Trophoblast cell (in vitro differentiated cells and primary cell): Measurements from ENCODE around the gene DPPA2. TPM values are rescaled to one million over a fixed set of nuclear protein-coding genes. Genes with fewer than 3 reads are reported as not detected.

ENCODE experiments used
- DNase-seq, 2 donors: peaks; one replicate each; pipeline ENCODE4 v3.0.0-alpha.2; 2016
- H2AFZ ChIP-seq: 2 replicates; pipeline ENCODE4 v1.6.1; 2013; ENCODE audit warnings: low read length, moderate library complexity, mild to moderate bottlenecking; ENCODE audit not compliant: insufficient read depth, poor library complexity
- H2AK5ac ChIP-seq: 2 replicates; pipeline ENCODE4 v1.6.1; 2013; ENCODE audit warnings: mild to moderate bottlenecking, low read length
- H2BK120ac ChIP-seq: 2 replicates; pipeline ENCODE4 v1.6.1; 2013; ENCODE audit warnings: low read length, mild to moderate bottlenecking, moderate library complexity; ENCODE audit not compliant: insufficient read depth, poor library complexity
- H2BK12ac ChIP-seq: 2 replicates; pipeline ENCODE4 v1.6.1; 2013; ENCODE audit warnings: mild to moderate bottlenecking, low read length, moderate library complexity
- H2BK5ac ChIP-seq: 2 replicates; pipeline ENCODE4 v1.6.1; 2013; ENCODE audit warnings: low read length, low read depth, moderate library complexity, mild to moderate bottlenecking; ENCODE audit not compliant: poor library complexity
- H3K14ac ChIP-seq: 2 replicates; pipeline ENCODE4 v1.6.1; 2013; ENCODE audit warnings: mild to moderate bottlenecking, low read length
- H3K18ac ChIP-seq: 2 replicates; pipeline ENCODE4 v1.6.1; 2013; ENCODE audit warnings: mild to moderate bottlenecking, low read length
- H3K23ac ChIP-seq: 2 replicates; pipeline ENCODE4 v1.6.1; 2013; ENCODE audit warnings: low read length
- H3K27ac ChIP-seq: 2 replicates; pipeline ENCODE4 v1.5.1; 2013; ENCODE audit warnings: low read depth, mild to moderate bottlenecking, inconsistent platforms, low read length, moderate library complexity
- H3K27me3 ChIP-seq: 2 replicates; pipeline ENCODE4 v1.6.1; 2013; ENCODE audit warnings: inconsistent platforms, mild to moderate bottlenecking, low read length, moderate library complexity; ENCODE audit not compliant: insufficient read depth
- H3K36me3 ChIP-seq, 2 experiments: 1 replicate in 1 of 2; 2 replicates in 1 of 2; pipeline ENCODE4 v1.6.1; 2013; ENCODE audit warnings: low read length in 2 of 2, mild to moderate bottlenecking in 2 of 2, moderate library complexity in 1 of 2; ENCODE audit not compliant: insufficient read depth in 2 of 2, control insufficient read depth in 1 of 2
- H3K4ac ChIP-seq: 2 replicates; pipeline ENCODE4 v1.6.1; 2013; ENCODE audit warnings: low read depth, mild to moderate bottlenecking, low read length, moderate library complexity
- H3K4me1 ChIP-seq, 2 experiments: 1 replicate in 1 of 2; 2 replicates in 1 of 2; pipeline ENCODE4 v1.6.1; 2013; ENCODE audit warnings: low read length in 2 of 2, mild to moderate bottlenecking in 2 of 2, moderate library complexity in 1 of 2; ENCODE audit not compliant: insufficient read depth in 2 of 2, control insufficient read depth in 1 of 2
- H3K4me2 ChIP-seq: 2 replicates; pipeline ENCODE4 v1.6.1; 2013; ENCODE audit warnings: inconsistent platforms, mild to moderate bottlenecking, low read length, moderate library complexity
- H3K4me3 ChIP-seq: 2 replicates; pipeline ENCODE4 v1.5.1; 2013; ENCODE audit warnings: mild to moderate bottlenecking, low read depth, low read length, inconsistent platforms
- H3K79me1 ChIP-seq: one replicate; pipeline ENCODE4 v1.6.1; 2013; ENCODE audit warnings: low read length
- H3K79me2 ChIP-seq: 2 replicates; pipeline ENCODE4 v1.6.1; 2013; ENCODE audit warnings: low read length, mild to moderate bottlenecking; ENCODE audit not compliant: control insufficient read depth, insufficient read depth, poor library complexity
- H3K9ac ChIP-seq: 2 replicates; pipeline ENCODE4 v1.6.1; 2013; ENCODE audit warnings: mild to moderate bottlenecking, low read length
- H3K9me3 ChIP-seq: 2 replicates; pipeline ENCODE4 v1.6.1; 2013; ENCODE audit warnings: low read depth, mild to moderate bottlenecking, control low read depth, inconsistent platforms, low read length; ENCODE audit not compliant: insufficient read depth
- H4K12ac ChIP-seq: 2 replicates; pipeline ENCODE4 v1.6.1; 2013; ENCODE audit warnings: low read depth, mild to moderate bottlenecking, low read length, moderate library complexity
- H4K8ac ChIP-seq: 2 replicates; pipeline ENCODE4 v1.6.1; 2013; ENCODE audit warnings: low read depth, mild to moderate bottlenecking, low read length, moderate library complexity
- H4K91ac ChIP-seq: one replicate; pipeline ENCODE4 v1.6.1; 2013; ENCODE audit warnings: low read depth, mild to moderate bottlenecking, low read length, moderate library complexity
- WGBS: extraction: QIAGEN DNeasy Blood & Tissue Kit; methylation state at CpG from one replicate; pipeline ENCODE4 v1.1.7; 2013; ENCODE audit warnings: missing lambda C conversion rate; ENCODE audit not compliant: insufficient read length, insufficient coverage; ENCODE audit errors: extremely low coverage; 5-methylcytosine and 5-hydroxymethylcytosine counted together
- polyA plus RNA-seq: library from polyadenylated mRNA; stranded (reverse); fragments of 200-250 nt; gene quantifications from 2 replicates; pipeline ENCODE4 v1.2.3, GENCODE V29; 2013

The DPPA2 gene
- 0.44 and 0.54 TPM in 2 replicates for polyA plus RNA-seq

- Histone ChIP-seq H2BK120ac (no peak within 1 kb of the TSS), H2AK5ac (no peak within 1 kb of the TSS), H3K14ac (no peak within 1 kb of the TSS), H4K8ac (no peak within 1 kb of the TSS), H2AFZ (no peak within 1 kb of the TSS), H4K12ac (no peak within 1 kb of the TSS), H3K9ac (no peak within 1 kb of the TSS), H3K23ac (no peak within 1 kb of the TSS), H3K4me1 (no peaks in the 10 kb centered on the region), H3K9me3 (no peaks in the 10 kb centered on the region), H3K36me3 (no peaks in the 10 kb centered on the region), H3K79me1 (no peaks in the 10 kb centered on the region), H3K27me3 (no peaks in the 10 kb centered on the region), H3K4me2 (no peak within 1 kb of the TSS), H2BK12ac (no peak within 1 kb of the TSS), H3K18ac (no peak within 1 kb of the TSS), H4K91ac (no peak within 1 kb of the TSS), H3K4ac (no peak within 1 kb of the TSS), H3K79me2 (no peaks in the 10 kb centered on the region), H3K4me3 (no peak within 1 kb of the TSS), H2BK5ac (no peak within 1 kb of the TSS), H3K27ac (no peak within 1 kb of the TSS)
- DNase-seq: peak; percentile 91 to 93
- WGBS: no CpG with 5 or more reads among the region's 21 CpGs
These were observed at the start of gene DPPA2 for GRCh38 chr3:109316162-109316730. Gene DPPA2 (minus strand): TSS chr3:109316517. CDS start chr3:109314542, 1,975 bp downstream.

DNA sequence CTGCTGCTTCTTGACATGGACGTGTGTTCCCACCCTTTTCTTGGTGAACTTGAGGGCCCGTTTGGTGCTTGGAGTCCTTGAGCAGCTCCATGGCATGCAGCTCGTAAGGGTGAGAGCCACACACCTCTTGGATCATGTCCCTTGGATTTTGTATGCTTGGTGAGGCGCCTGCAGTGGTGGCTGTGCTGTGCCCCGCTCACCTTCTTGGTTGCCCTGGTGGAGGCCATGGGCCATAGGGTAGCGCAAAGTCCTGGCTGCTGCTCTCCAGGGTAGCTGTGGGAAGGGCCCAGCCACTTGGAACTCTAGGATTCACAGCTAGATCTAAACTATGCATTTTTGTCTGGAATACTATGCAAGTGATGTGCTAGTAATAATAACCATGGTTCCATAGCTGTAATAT is 47.8 kb upstream of the DPPA2 start:
- no peak overlapping the region for H2AK5ac ChIP-seq
- H3K14ac ChIP-seq: no peak overlapping the region
- no peaks in the 10 kb centered on the region for H3K27me3 ChIP-seq
- H3K23ac ChIP-seq: no peak overlapping the region
- H3K79me1 ChIP-seq: no peaks in the 10 kb centered on the region
- H2BK12ac ChIP-seq: no peak overlapping the region
- no peak for DNase-seq
- H3K4ac ChIP-seq: no peak overlapping the region
- no peak overlapping the region for H3K27ac ChIP-seq
- H4K12ac ChIP-seq: no peak overlapping the region
- no peak overlapping the region for H2BK5ac ChIP-seq
- no peak overlapping the region for H3K9ac ChIP-seq
- no peak overlapping the region for H4K91ac ChIP-seq
- H2BK120ac ChIP-seq: no peak overlapping the region
- no peak overlapping the region for H3K4me2 ChIP-seq
- H3K18ac ChIP-seq: no peak overlapping the region
- H2AFZ ChIP-seq: no peak overlapping the region
- no peak overlapping the region for H3K4me3 ChIP-seq
- no peaks in the 10 kb centered on the region for H3K36me3 ChIP-seq
- no peaks in the 10 kb centered on the region for H3K79me2 ChIP-seq
- peaks cover 2% of the 10 kb centered on the region for H3K9me3 ChIP-seq
- H3K4me1 ChIP-seq: no peaks in the 10 kb centered on the region
- WGBS: no CpG with 5 or more reads among the region's 6 CpGs
- no peak overlapping the region for H4K8ac ChIP-seq

DNA sequence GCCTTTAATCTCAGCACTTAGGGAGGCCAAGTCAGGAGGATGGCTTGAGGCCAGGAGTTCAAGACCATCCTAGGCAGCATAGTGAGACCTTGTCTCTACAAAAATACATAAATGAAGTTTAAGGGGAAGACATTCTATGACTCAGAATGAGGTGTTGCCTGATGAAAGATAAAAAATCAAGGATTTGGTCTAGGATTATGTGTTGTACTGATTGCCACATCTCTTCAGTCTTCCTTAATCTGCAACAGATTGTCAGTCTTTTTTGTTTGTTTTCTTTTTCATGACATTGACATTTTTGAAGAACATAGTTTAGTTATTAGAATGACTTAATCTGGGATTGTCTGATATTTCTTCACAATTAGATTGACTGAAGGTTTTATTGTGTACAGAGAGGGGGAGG is 47.3 kb upstream of the DPPA2 start:
- H2BK5ac ChIP-seq: no peak overlapping the region
- H3K4me2 ChIP-seq: no peak overlapping the region
- no peaks in the 10 kb centered on the region for H3K4me1 ChIP-seq
- no peaks in the 10 kb centered on the region for H3K36me3 ChIP-seq
- no peak overlapping the region for H2AFZ ChIP-seq
- H3K79me2 ChIP-seq: no peaks in the 10 kb centered on the region
- H3K79me1 ChIP-seq: no peaks in the 10 kb centered on the region
- H3K9ac ChIP-seq: no peak overlapping the region
- no peaks in the 10 kb centered on the region for H3K27me3 ChIP-seq
- no peak overlapping the region for H3K23ac ChIP-seq
- H2BK120ac ChIP-seq: no peak overlapping the region
- no peak overlapping the region for H4K12ac ChIP-seq
- H4K91ac ChIP-seq: no peak overlapping the region
- H3K14ac ChIP-seq: no peak overlapping the region
- no peak overlapping the region for H2BK12ac ChIP-seq
- H3K4me3 ChIP-seq: no peak overlapping the region
- H3K4ac ChIP-seq: no peak overlapping the region
- H3K27ac ChIP-seq: no peak overlapping the region
- H3K18ac ChIP-seq: no peak overlapping the region
- peaks cover 2% of the 10 kb centered on the region for H3K9me3 ChIP-seq
- no peak for DNase-seq
- H4K8ac ChIP-seq: no peak overlapping the region
- no peak overlapping the region for H2AK5ac ChIP-seq

DNA sequence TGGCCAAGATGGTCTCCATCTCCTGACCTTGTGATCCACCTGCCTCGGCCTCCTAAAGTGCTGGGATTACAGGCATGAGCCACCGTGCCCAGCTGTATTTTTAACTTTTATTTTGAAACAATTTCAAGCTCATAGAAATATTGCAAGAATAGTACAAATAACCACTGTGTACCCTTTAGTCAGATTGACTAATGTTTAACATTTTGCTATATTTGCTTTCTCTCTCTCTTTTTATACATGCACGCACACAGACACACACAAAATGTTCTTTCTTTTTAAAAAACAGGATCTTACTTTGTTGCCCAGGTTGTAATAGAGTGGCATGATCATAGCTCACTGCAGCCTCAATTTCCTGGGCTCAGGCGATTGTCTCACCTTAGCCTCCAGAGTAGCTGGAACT is 46.5 kb upstream of the DPPA2 start:
- H2BK5ac ChIP-seq: no peak overlapping the region
- WGBS: no CpG with 5 or more reads among the region's 4 CpGs
- no peaks in the 10 kb centered on the region for H3K27me3 ChIP-seq
- H4K8ac ChIP-seq: no peak overlapping the region
- H3K9ac ChIP-seq: no peak overlapping the region
- H3K4me3 ChIP-seq: no peak overlapping the region
- H2AK5ac ChIP-seq: no peak overlapping the region
- no peak overlapping the region for H4K12ac ChIP-seq
- H3K4me1 ChIP-seq: no peaks in the 10 kb centered on the region
- no peak overlapping the region for H3K27ac ChIP-seq
- no peaks in the 10 kb centered on the region for H3K79me1 ChIP-seq
- no peak overlapping the region for H3K18ac ChIP-seq
- no peak overlapping the region for H3K14ac ChIP-seq
- no peak overlapping the region for H2AFZ ChIP-seq
- no peak overlapping the region for H2BK12ac ChIP-seq
- no peak overlapping the region for H3K23ac ChIP-seq
- H3K9me3 ChIP-seq: peaks cover 2% of the 10 kb centered on the region
- H3K79me2 ChIP-seq: no peaks in the 10 kb centered on the region
- H4K91ac ChIP-seq: no peak overlapping the region
- no peaks in the 10 kb centered on the region for H3K36me3 ChIP-seq
- no peak overlapping the region for H3K4me2 ChIP-seq
- no peak for DNase-seq
- no peak overlapping the region for H2BK120ac ChIP-seq
- H3K4ac ChIP-seq: no peak overlapping the region
